Stimulated activated CD4-positive, alpha-beta T cell treated with anti-CD3 and anti-CD28 coated beads, Interleukin-2, amount 100 ng/mL, for 4 hours (primary cell): ENCODE data around the gene NEDD4.
"Not testable (repeated sequence)": the region's sequence is repeated elsewhere in the genome, so short reads cannot be mapped to it uniquely, and the experiment has no call there.

ENCODE experiments used
- DNase-seq: peaks from one replicate; pipeline ENCODE4 v3.0.0-alpha.2; 2020; ENCODE audit warnings: low read depth

The NEDD4 gene

GRCh38 chr15:56004281-56004680, 10.9 kb upstream of the NEDD4 start:
- not testable (repeated sequence) for DNase-seq

DNA sequence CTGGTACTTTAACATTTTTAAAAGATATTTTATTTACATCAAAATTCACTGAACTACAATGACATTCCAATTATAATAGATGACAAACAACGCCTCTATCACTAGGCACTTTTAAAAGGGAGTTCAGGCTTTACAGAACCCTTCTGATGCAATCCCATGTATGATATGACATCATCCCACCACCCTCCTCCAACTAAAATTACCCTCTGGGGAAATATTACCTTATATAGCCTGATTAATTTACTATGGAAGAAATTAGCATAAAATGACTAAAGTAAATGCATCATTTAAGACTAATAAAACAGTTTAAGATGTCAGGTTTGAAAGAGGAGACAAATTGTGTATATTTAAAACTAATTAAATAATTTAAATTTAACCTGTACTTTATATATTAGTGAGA, 10.4 kb upstream of the NEDD4 start:
- not testable (repeated sequence) for DNase-seq

DNA sequence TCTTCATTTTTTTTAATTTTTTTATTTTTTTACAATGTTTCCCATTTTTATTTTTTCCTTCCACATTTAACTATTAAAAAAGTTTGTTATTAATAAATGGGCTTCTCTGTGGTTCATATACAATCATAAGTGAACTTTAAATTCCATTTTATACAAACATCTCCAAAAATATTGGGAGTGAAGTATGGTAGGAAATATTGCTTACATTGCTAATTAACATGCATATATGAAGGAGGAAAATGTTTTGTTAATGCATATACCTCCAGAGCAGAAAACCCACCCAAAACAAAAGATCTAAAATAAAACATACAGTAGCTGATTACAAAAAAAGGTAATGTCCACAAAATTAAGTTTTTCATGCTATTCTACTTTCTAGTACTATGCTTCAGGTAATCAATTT, 9.9 kb upstream of the NEDD4 start:
- not testable (repeated sequence) for DNase-seq

- DNase-seq: no peak
Measured at GRCh38 chr15:56001471-56002078, 8.2 kb upstream of the NEDD4 start.

DNA sequence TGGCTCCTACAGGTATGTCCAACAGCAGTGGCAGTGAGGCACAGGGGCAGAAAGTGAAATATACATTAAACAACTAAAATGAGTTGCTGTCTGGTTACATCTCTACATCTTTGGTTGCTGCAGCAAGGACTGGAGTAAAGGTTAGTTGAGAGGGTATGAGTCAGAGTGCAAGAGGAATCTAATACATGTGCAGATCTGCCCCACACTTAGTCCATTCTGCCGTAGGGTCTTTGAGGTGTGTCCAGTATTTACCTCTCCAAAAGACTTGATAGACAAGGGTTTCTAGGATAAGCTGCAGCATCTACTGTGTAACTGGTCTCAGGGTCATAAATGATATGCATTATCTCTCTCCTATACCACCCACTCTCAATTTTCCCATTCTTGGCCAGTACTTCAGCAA, 6.2 kb upstream of the NEDD4 start:
- no peak for DNase-seq

GRCh38 chr15:55998478-55998877, 5.1 kb upstream of the NEDD4 start:
- no peak for DNase-seq

- DNase-seq: no peak
Measured at GRCh38 chr15:55993804-55994560, 570 bp upstream of the NEDD4 start.

DNA sequence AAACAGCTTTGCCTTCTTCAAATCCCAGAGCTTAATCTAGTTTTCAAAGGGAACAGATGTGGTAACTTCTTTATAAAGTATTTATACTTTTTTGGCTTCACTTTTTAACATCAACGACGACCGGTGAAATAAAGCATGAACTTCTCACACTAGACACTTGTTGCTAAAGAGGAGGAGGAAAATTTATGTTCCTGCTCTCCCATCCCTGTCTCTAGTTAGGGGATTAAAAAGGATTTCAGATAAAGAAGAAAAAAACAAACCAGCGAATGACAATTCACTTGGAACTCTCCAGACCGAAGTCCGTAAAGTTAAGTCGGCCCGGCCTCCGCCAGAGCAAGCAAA, 672 bp downstream of the NEDD4 start:
- DNase-seq: no peak

DNA sequence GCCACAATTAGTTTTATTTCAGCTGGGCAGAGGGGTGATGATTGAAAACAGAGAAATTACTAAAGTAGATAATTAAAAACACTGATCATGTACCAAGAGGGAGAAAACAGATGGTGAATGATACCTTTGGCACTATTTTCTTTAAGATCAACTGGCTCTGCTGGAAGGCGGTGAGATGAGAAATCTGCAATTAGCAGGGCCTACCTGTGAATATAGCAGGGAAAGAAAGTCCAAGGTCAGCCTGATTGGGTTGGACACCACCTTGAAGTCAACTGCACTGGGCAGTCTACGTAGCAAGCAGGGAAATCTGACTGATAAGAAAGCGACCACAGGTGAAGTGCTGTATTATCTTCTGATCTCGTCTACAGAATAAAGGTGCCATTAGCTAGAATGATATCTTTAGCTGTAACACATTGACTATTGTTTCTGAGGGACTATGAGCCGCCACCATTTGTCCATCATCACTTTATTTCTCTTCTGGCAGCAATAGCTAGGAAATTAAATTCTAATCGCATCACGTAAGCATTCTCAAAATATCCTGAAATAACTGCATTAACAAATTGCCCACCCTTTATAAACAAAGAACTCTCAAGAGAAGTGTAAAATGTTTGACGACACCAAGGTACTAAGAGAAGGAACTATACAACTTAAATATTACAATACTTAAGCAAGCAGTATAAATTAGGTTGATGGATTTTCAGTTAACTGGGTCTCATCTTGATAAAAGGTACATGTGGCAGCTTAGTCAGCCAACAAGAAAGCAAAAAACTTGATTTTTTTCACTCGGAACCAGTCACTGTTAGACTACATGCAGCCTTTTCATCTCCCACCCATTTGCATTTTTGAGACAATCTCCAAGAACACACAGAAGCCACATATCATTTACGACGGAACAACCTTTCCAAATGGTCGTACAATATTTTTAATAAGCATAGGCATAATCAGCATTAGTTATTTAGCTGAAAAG, 1.3 kb downstream of the NEDD4 start:
- no peak for DNase-seq

GRCh38 chr15:55990998-55991397, 2.4 kb downstream of the NEDD4 start:
- no peak for DNase-seq

GRCh38 chr15:55990516-55990915, 2.9 kb downstream of the NEDD4 start:
- no peak for DNase-seq

DNA sequence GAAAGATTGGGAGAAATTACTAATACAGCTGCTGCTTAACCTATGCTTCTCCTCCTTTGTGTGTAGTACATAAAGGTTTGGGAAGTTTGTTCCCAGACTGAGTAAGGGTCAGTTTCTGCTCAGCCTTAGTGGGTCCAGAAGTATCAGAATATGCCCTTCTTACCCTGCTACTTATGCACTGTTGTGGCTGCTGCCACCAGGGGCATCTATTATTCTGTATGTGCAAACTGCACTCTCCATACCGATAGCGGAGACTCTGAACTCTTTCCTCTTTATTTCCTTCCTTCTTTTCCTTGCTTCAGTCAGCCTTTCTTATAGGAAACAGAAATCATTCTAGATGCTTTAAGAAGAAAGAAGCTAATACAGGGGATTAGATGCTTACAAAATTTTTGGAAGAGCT, 4.0 kb downstream of the NEDD4 start:
- no peak for DNase-seq

- no peak for DNase-seq
Measured at GRCh38 chr15:55981582-55982249, 11.7 kb downstream of the NEDD4 start.

- no peak for DNase-seq
Measured at GRCh38 chr15:55980511-55980910, 12.9 kb downstream of the NEDD4 start.

- no peak for DNase-seq
Measured at GRCh38 chr15:55977231-55977630, 16.2 kb downstream of the NEDD4 start.

- DNase-seq: no peak
Measured at GRCh38 chr15:55970286-55970685, 23.1 kb downstream of the NEDD4 start.

GRCh38 chr15:55969582-55969981, 23.8 kb downstream of the NEDD4 start:
- DNase-seq: no peak

DNA sequence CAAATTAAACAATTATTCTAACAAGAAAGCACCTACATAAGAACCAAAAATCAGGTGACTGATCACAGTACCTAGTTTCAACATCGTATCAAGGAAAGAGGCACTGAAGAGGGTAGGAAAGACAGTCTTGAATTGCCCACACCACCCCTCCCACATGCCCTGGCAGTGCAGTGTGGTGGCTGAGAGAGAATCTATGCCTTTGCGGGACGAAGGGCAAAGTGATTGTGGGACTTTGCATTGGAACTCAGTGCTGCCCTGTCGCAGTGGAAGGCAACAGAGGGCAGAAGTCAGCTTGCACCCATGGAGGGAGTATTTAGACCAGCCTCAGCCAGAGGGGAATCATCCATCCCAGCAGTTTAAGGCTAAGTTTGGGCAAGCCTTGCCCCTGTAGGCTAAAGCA, 24.5 kb downstream of the NEDD4 start:
- DNase-seq: no peak

GRCh38 chr15:55965091-55965490, 28.3 kb downstream of the NEDD4 start:
- no peak for DNase-seq

DNA sequence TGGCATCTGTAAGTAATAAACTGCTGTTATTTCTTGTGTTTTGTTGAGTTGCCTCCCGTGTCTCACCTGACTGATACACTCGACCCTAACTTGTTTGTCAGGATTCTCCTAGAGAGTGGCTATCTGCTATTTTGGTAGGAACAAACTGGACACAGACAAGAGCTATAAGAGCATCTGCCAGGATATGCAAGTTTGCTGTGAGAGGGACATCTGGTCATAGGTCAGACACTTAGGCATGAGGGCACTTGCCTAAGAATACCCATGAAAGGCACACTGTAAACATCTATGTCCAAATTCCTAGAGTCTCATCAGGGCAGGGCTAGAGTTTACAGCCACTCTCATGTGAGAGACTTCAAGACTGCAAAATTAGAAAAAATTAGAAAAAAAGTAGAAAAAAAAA, 32.5 kb downstream of the NEDD4 start:
- DNase-seq: no peak

- DNase-seq: no peak
Measured at GRCh38 chr15:55959744-55960447, 33.5 kb downstream of the NEDD4 start.

- no peak for DNase-seq
Measured at GRCh38 chr15:55958349-55958748, 35.1 kb downstream of the NEDD4 start.
